Panc1 (cell line): ENCODE measurements around the gene POMC. TPM values are rescaled to one million over a fixed set of nuclear protein-coding genes. Genes with fewer than 3 reads are reported as not detected.

ENCODE experiments used
- total RNA-seq: library from RNA; stranded (reverse); gene quantifications from one replicate; pipeline ENCODE4 v1.2.1, GENCODE V29; 2021; ENCODE audit not compliant: unreplicated experiment

The POMC gene
- total RNA-seq, 1 experiment from 2014 or later: not detected

Other genes starting within 250 kb of the POMC start
- 34.1 TPM for gene ADCY3, start 248.3 kb downstream of the POMC start, total RNA-seq
- 4.9 TPM for gene DNAJC27, start 196.6 kb downstream of the POMC start, total RNA-seq
- gene EFR3B, start 126.5 kb downstream of the POMC start, total RNA-seq: 8.9 TPM
- 29.3 TPM for gene DNMT3A, start 173.3 kb upstream of the POMC start, total RNA-seq